HepG2 (cell line): ENCODE results near the gene IGF2BP3. TPM values are rescaled to one million over a fixed set of nuclear protein-coding genes. Genes with fewer than 3 reads are reported as not detected.

Experiments used
- ASH2L ChIP-seq: fragments of 300-600, 200-600 bp; sonication (generic); IDR thresholded peaks from 2 replicates; pipeline ENCODE4 v1.7.0; 2017; ENCODE audit warnings: low read depth, mild to moderate bottlenecking, moderate library complexity, mixed read lengths, low read length; ENCODE audit not compliant: insufficient read length
- CCDC6 ChIP-seq: sonication (generic); formaldehyde crosslinking; IDR thresholded peaks from 2 replicates; pipeline ENCODE4 v1.8.1; 2022; ENCODE audit warnings: mild to moderate bottlenecking, missing genetic modification reagents, moderate library complexity
- DR1 ChIP-seq: sonication (generic); formaldehyde crosslinking; IDR thresholded peaks from 2 replicates; pipeline ENCODE4 v1.8.0; 2021; ENCODE audit warnings: mild to moderate bottlenecking, missing genetic modification reagents, inconsistent platforms
- ELF1 ChIP-seq: sonication (generic); formaldehyde crosslinking; IDR thresholded peaks from 2 replicates; pipeline ENCODE4 v1.4.0; 2020; ENCODE audit warnings: missing genetic modification reagents
- HBP1 ChIP-seq: IDR thresholded peaks from 2 replicates; pipeline ENCODE4 v1.6.1; 2016; ENCODE audit warnings: low read depth, control low read depth
- HOXA3 ChIP-seq: sonication (generic); formaldehyde crosslinking; IDR thresholded peaks from 2 replicates; pipeline ENCODE4 v1.5.0; 2020; ENCODE audit warnings: missing genetic modification reagents
- IKZF1 ChIP-seq: fragments of 450-650 bp; IDR thresholded peaks from 2 replicates; pipeline ENCODE4 v1.7.1; 2016
- MED13 ChIP-seq: sonication (generic); formaldehyde crosslinking; IDR thresholded peaks from 2 replicates; pipeline ENCODE4 v1.5.0; 2020; ENCODE audit warnings: missing genetic modification reagents
- NFKB2 ChIP-seq: sonication (generic); formaldehyde crosslinking; IDR thresholded peaks from 2 replicates; pipeline ENCODE4 v1.4.0; 2020; ENCODE audit warnings: missing genetic modification reagents, borderline replicate concordance
- NFKBIZ ChIP-seq: IDR thresholded peaks from 2 replicates; pipeline ENCODE4 v1.6.1; 2018; ENCODE audit warnings: missing genetic modification reagents, missing compliant biosample characterization
- PRMT3 ChIP-seq: sonication (generic); formaldehyde crosslinking; IDR thresholded peaks from 2 replicates; pipeline ENCODE4 v1.8.1; 2022; ENCODE audit warnings: low read depth, mild to moderate bottlenecking, moderate library complexity, missing genetic modification reagents, borderline replicate concordance
- SALL2 ChIP-seq: sonication (generic); formaldehyde crosslinking; IDR thresholded peaks from 2 replicates; pipeline ENCODE4 v1.8.1; 2023; ENCODE audit warnings: mild to moderate bottlenecking, missing genetic modification reagents, inconsistent platforms
- THAP9 ChIP-seq: sonication (generic); formaldehyde crosslinking; IDR thresholded peaks from 2 replicates; pipeline ENCODE4; 2020; ENCODE audit warnings: missing genetic modification reagents, mild to moderate bottlenecking, borderline replicate concordance
- TRAFD1 ChIP-seq: sonication (generic); formaldehyde crosslinking; IDR thresholded peaks from 2 replicates; pipeline ENCODE4 v1.5.1; 2020; ENCODE audit warnings: missing genetic modification reagents, mild to moderate bottlenecking, borderline replicate concordance
- ZBED4 ChIP-seq: sonication (generic); formaldehyde crosslinking; IDR thresholded peaks from 2 replicates; pipeline ENCODE4 v1.4.0; 2020; ENCODE audit warnings: missing genetic modification reagents, borderline replicate concordance
- ZBTB7B ChIP-seq: sonication (generic); formaldehyde crosslinking; IDR thresholded peaks from 2 replicates; pipeline ENCODE4 v1.4.0; 2020; ENCODE audit warnings: missing genetic modification reagents
- ZNF530 ChIP-seq: sonication (generic); formaldehyde crosslinking; IDR thresholded peaks from 2 replicates; pipeline ENCODE4 v1.5.0; 2020; ENCODE audit warnings: low read depth, mild to moderate bottlenecking, missing genetic modification reagents
- ZNF629 ChIP-seq: sonication (generic); formaldehyde crosslinking; conservative IDR thresholded peaks from 2 replicates; pipeline ENCODE4 v1.5.0; 2020; ENCODE audit warnings: missing genetic modification reagents
- ZNF768 ChIP-seq: sonication (generic); formaldehyde crosslinking; IDR thresholded peaks from 2 replicates; pipeline ENCODE4 v1.4.0; 2020; ENCODE audit warnings: missing genetic modification reagents
- ZSCAN21 ChIP-seq: sonication (generic); formaldehyde crosslinking; IDR thresholded peaks from 2 replicates; pipeline ENCODE4 v1.8.0; 2022; ENCODE audit warnings: mild to moderate bottlenecking, missing genetic modification reagents, moderate library complexity, borderline replicate concordance
- polyA plus RNA-seq, 8 experiments: library from polyadenylated mRNA; depleted of rRNA in 3 of 8; stranded (reverse) in 7 of 8; unstranded in 1 of 8; fragments of >200 nt; fragmentation: Illumina TruSeq in 4 of 8; extraction: Trizol in 4 of 8; gene quantifications; 2 replicates each; pipeline versions ENCODE4 v1.2.1 to v1.2.3, GENCODE V29; 2011 to 2016; ENCODE audit warnings: low read depth in 4 of 8, missing spikeins in 1 of 8, mixed read lengths in 1 of 8; ENCODE audit not compliant: insufficient read depth in 1 of 8
- total RNA-seq, 5 experiments: library from RNA; depleted of rRNA; stranded (reverse); fragments of >200 nt; fragmentation: Illumina TruSeq; extraction: Trizol; gene quantifications; 2 replicates each; pipeline ENCODE4 v1.2.3, GENCODE V29; 2016; ENCODE audit warnings: low read depth in 1 of 5

Gene IGF2BP3
- total and polyA plus RNA-seq, 2 of the 13 experiments (the other 11 are each of a cell fraction or from before 2014, with no cell fraction given): 37.7 to 39.5 TPM

GRCh38 chr7:23467806-23468525, 2.3 kb downstream of the IGF2BP3 start (continued):
- no peak for TF ChIP-seq SALL2 (CRISPR knock-in tag)
- no peak for TF ChIP-seq NFKBIZ (CRISPR knock-in tag)
- TF ChIP-seq ZNF768 (CRISPR knock-in tag): peak; percentile 36; the same call in 1 of the 2 replicates
- peak; percentile 43; the same call in 1 of the 2 replicates for TF ChIP-seq HOXA3
- no peak for TF ChIP-seq IKZF1
- no peak for TF ChIP-seq DR1 (CRISPR knock-in tag)
- no peak for TF ChIP-seq TRAFD1 (CRISPR knock-in tag)
- no peak for TF ChIP-seq THAP9 (CRISPR knock-in tag)
- peak; percentile 46; the same call in 1 of the 2 replicates for TF ChIP-seq CCDC6 (CRISPR knock-in tag)
- TF ChIP-seq ZBED4: peak; percentile 44
- 0 out of 2 replicates have a peak, but pooled peaks have one; percentile 38 for TF ChIP-seq MED13 (CRISPR knock-in tag)
- no peak for TF ChIP-seq ELF1 (CRISPR knock-in tag)
- peak; percentile 63; the same call in 1 of the 2 replicates for TF ChIP-seq ZSCAN21 (CRISPR knock-in tag)
- TF ChIP-seq HBP1: peak; percentile 29; the same call in 1 of the 2 replicates
- TF ChIP-seq ZNF629 (CRISPR knock-in tag): peak; percentile 40
- TF ChIP-seq PRMT3 (CRISPR knock-in tag): 0 out of 2 replicates have a peak, but pooled peaks have one; percentile 37
- no peak for TF ChIP-seq ZNF530 (CRISPR knock-in tag)
- 0 out of 2 replicates have a peak, but pooled peaks have one; percentile 8 for TF ChIP-seq NFKB2 (CRISPR knock-in tag)
- no peak; the same call in 1 of the 2 replicates for TF ChIP-seq ZBTB7B (CRISPR knock-in tag)
- TF ChIP-seq ASH2L: peak; percentile 55
